Left colon (tissue), 2 donors: Measurements from ENCODE around the gene RNASE12. TPM values are rescaled to one million over a fixed set of nuclear protein-coding genes. Genes with fewer than 3 reads are reported as not detected.

Experiments used
- ATAC-seq: fragments of 200-7000 bp; cut with Tn5 transposase; one replicate; pipeline ENCODE4 v1.9.1; 2020; ENCODE audit warnings: mild to moderate bottlenecking, moderate library complexity
- DNase-seq, 2 donors: peaks; one replicate each; pipeline ENCODE4 v3.0.0-alpha.2; 2020
- intact Hi-C, 2 donors: fragments of 100-400 bp; cut with DNase I in 1 of 2; cut with micrococcal nuclease in 1 of 2; formaldehyde crosslinking; loops; one replicate each; pipeline versions ENCODE4 v1.11.2 to v1.14.0; 2022; cut with DNase I, micrococcal nuclease
- total RNA-seq, 2 donors: library from RNA; stranded (reverse); fragmentation: NEBNext Ultra II Directional; extraction: Animal tissue kit (Norgen Biotek cat#: 25700); gene quantifications; one replicate each; pipeline ENCODE4 v1.2.1, GENCODE V29; 2021
- donor health status: DM: no; HTN: no; CAD: no.
- donor health status: DM: yes; HTN: yes; CAD: no.

The RNASE12 gene
- total RNA-seq, 2 donors from 2014 or later = not detected

DNA sequence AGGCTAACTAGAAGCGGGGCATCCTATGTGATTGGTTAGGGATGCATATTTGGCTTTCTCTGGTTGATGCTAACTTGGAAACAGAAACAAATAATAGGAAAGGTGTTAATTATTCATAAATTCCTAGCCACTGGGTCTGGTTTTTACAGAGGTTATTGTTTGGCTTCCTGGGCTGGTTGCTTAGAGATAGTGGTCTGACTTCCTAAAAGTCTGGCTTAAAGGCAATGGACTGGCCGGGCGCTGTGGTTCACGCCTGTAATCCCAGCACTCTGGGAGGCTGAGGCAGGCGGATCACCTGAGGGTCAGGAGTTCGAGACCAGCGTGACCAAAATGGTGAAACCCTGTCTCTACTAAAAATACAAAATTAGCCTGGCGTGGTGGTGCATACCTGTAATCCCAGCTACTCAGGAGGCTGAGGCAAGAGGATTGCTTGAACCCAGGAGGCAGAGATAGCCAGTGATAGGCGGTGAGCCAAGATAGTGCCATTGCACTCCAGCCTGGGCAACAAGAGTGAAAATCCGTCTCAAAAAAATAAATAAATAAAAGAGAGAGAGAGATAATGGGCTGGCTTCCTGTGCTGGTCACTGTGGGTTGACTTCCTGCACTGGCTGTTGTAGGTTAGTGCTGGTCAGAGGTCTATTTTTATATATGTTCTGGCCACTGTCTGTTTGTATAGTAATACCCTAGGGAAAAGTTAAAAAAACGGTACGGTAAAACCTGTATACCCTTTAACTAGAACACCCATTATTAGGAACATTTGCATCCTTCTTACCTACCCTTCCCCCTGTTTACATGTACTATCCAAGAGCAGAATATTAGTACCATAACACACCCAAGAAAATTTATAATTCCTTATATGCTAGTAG lies 26.2 kb upstream of the RNASE12 start:
- intact Hi-C loops = loop anchor here (10.0 kb wide), 2 partner anchors 67 to 357 kb away; partner anchors contain the start of genes ANG (in 1 of the 2) and RNASE4 (in 1 of the 2)
- no peak for ATAC-seq

DNA sequence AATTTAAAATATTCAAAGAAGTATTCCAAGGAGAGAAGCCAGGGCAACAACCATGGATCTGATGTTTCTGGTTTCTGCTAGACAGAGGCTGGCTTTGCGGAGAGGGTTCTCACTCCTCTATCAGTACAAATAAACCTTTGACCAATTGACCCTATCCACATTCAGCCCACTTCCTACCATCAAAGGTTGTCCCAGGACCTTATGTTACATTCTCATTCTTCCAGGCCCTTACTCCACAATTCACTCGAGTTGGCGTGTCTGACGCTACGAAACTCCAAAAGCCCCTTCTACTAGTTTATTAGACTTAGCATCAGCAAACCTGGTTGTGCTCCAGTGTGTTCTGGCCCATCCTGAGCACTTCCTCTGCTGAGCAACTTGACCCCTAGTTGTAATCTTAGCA lies 24.8 kb upstream of the RNASE12 start:
- intact Hi-C loops = loop anchor here (10.0 kb wide), 2 partner anchors 69 to 359 kb away; partner anchors contain the start of genes ANG (in 1 of the 2) and RNASE4 (in 1 of the 2)
- DNase-seq (no peak), ATAC-seq (no peak)

More for the DNA sequence above, 26.2 kb upstream of the RNASE12 start:
- DNase-seq = no peak

DNA sequence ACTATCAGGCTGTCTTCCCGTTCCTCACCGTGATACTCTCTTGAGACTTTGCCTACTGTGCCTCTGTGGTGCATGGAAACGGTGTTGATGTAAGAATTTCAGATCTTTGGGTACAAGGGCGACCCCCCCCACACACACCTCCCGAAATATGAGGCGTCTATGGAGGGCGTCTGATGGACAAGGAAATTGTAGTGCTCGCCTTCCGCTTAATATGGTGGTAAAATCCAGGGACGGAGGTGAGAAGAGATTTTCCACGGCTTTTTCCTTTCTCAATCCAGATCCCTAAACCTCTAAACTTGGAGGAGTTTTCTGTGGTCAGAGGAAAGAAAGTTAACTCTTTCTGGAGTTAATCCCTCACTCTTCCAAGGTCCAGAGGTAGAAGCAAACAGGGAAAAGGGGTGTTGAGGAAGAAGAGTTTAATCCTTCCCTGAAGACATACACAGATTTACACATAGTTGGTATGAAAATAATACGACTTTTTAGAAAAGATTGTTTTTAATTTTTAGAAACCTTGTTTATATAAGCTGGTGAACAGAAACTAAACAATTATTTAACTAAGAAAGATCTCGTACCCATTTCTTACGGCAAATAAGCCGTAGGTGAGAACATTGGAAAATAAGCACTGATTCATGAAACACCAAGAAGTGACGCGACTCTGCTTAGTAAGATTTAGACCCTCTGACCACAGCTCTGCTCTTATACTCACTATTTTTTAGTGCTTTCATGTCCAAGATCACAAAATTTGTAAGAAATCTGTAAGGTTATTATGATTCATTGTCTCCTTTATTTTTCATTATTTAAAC lies 23.1 kb upstream of the RNASE12 start:
- ATAC-seq (peak; percentile 19), DNase-seq (peak; percentile 32 to 51)
- intact Hi-C loops = loop anchor here (5.0 to 10.0 kb wide), 3 partner anchors 71 to 361 kb away; partner anchors contain the start of genes ANG (in 1 of the 2), PNP (in 1 of the 2) and RNASE4 (in 1 of the 2)

DNA sequence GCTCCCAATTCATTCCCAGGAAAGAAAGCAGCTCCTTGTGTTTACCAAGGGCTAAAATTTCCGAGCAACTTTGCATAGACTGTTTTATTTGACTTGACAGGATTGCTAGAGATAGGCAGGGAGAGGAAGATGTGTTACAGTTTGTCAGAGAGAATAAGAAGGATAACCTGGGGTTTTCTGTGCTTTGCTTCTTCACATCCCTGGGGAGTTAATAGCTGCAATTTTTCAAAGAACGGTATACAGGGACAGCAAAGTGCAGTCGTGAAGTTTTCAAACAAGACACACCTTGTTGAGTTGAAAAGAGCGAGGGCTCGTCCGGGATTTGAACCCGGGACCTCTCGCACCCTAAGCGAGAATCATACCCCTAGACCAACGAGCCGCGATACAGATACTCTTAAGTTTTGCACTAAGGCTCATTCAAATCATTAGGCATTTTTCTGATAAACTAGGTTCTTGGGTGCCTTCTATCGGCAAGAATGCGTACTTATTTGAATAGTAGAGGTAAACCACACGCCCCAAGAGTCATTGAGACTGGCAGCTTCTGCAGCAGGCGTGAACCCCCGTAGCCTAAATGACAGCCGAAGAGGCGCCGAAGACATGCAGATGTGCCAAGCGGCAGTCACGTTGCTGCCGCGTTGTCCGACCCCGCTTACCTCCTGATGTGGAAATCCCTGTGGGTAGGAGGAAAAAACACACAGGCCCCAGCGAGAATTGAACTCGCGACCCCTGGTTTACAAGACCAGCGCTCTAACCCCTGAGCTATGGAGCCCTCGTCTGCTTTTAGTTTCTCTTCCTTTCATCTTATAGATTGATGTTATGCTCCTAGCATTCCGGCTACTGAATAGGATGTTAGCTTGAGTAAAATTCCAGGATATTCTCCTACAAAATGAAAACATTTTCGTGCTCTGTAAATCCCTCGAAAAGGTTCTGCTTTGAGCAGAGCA lies 22.2 kb upstream of the RNASE12 start:
- intact Hi-C loops = loop anchor here (2.0 to 10.0 kb wide), 4 partner anchors 71 to 361 kb away; partner anchors contain the start of genes ANG (in 1 of the 2), PNP (in 1 of the 2) and RNASE4 (in 1 of the 2)
- DNase-seq = peak; percentile 76
- ATAC-seq = peak; percentile 72

DNA sequence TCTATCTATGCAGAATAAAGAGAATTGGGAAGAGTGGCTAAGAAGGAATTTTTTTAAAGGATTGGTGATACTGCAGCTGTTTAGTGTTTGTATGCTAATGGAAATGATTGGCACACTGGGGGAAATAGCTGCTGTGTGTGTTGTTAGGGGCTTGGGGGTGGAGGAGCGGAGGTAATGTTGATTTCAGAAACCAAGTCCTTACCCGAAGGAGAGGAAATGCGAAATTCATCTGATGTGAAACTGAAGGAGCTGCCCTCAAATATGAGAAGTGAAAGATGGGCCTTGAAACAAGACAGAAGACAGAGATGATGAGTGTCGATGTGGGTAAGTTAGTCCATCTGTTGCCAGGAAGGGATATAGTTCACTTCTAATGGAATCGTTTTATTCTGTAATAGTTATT lies 21.2 kb upstream of the RNASE12 start:
- no peak for ATAC-seq
- no peak for DNase-seq
- intact Hi-C loops = loop anchor here (2.0 to 10.0 kb wide), 4 partner anchors 72 to 362 kb away; partner anchors contain the start of genes ANG (in 1 of the 2), PNP (in 1 of the 2) and RNASE4 (in 1 of the 2)

DNA sequence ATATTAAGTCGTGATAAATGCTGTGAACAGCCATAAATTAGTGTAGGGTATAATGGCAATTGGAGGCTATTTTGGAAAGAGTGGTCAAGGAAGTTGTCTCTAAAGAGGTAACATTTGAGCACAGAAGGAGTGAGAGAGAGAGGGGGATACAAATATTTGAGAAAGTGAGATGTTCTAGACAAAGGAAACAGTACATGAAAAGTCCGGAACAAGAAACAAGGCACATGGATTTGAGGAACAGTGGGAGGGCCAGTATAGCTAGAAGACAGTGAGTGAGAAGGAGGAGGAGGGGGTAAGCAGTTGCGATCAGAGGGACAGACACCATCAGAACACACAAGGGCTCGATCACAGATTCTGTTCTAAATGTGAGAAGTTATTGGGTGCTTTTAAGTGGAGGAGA lies 20.1 kb upstream of the RNASE12 start:
- no peak for ATAC-seq
- intact Hi-C loops = loop anchor here (5.0 to 10.0 kb wide), 3 partner anchors 74 to 364 kb away; partner anchors contain the start of genes ANG (in 1 of the 2), PNP (in 1 of the 2) and RNASE4 (in 1 of the 2)
- no peak for DNase-seq

DNA sequence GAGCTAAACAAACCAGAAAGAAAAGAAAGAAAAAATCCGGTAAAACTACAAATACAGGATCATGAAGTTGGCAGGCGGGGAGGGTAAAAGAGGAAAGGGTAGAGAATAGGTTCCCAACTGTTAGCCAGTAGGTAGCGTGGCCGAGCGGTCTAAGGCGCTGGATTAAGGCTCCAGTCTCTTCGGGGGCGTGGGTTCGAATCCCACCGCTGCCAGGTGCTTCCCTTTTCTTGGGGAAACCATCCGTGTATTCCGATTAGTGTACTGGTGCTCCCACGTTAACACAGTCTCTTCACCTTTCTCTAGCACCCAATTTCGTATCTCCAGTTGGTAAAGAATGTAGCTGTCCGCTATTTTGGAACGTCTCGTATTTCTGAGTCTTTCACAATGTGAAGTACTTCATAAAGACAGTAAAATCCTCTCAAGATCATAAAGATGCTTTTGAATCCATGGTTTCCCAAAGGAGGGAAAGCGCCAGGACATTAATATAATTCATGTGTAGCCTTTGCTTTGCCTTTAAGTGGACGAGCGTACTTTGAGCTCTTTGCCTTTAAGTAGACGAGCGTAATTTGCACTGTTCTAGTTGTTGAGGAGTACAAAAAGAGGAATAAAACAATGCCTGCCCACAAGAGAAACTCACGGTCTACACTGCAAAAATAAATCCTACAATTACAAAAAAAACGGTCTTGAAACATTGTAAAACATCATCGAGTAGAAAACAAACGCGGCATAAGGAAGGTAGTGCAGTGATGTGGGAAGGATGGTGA lies 19.0 kb upstream of the RNASE12 start:
- DNase-seq (peak; percentile 71 to 83), ATAC-seq (peak; percentile 42)
- intact Hi-C loops = loop anchor here (5.0 to 10.0 kb wide), 3 partner anchors 75 to 365 kb away; partner anchors contain the start of genes ANG (in 1 of the 2), PNP (in 1 of the 2) and RNASE4 (in 1 of the 2)

DNA sequence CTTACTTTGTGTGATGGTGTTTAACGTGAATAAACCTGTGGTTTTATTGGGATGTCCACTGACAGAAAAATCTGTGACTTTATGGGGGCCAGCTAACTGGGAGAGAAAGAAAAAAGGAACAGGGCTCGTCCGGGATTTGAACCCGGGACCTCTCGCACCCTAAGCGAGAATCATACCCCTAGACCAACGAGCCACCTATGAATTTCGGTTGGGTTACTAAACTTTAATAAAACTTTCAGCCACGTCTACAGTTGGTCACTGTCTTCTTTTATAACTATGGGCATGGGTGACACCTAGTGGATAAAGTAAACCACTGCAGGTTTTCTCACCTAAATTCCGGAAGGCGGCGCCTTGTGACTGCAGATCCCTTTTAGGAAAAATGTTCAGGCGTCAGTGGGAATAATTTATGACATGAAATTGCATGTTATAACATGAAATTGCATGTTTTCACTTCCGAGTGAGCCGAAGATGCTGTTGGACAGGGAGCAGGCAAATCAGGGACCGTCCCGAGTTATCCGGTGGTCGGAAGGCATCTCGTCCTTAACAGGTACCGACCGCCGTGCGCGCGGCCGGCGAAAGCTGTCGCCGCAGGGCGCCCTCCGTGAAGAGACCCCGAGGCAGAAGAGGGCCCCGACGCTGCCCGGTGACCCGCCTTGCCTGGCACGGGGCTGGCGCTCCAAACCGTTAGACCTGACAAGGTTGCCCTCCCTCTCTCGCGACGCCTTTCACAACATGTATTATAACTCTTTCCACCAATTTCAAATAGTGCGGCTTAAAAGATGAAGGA lies 18.2 kb upstream of the RNASE12 start:
- DNase-seq (peak; percentile 33 to 66), ATAC-seq (peak; percentile 47)
- intact Hi-C loops = loop anchor here (5.0 to 10.0 kb wide), 5 partner anchors 75 to 365 kb away; partner anchors contain the start of genes ANG (in 1 of the 2), PNP (in 1 of the 2), RNASE4 (in 1 of the 2) and TEP1 (in 1 of the 2)

DNA sequence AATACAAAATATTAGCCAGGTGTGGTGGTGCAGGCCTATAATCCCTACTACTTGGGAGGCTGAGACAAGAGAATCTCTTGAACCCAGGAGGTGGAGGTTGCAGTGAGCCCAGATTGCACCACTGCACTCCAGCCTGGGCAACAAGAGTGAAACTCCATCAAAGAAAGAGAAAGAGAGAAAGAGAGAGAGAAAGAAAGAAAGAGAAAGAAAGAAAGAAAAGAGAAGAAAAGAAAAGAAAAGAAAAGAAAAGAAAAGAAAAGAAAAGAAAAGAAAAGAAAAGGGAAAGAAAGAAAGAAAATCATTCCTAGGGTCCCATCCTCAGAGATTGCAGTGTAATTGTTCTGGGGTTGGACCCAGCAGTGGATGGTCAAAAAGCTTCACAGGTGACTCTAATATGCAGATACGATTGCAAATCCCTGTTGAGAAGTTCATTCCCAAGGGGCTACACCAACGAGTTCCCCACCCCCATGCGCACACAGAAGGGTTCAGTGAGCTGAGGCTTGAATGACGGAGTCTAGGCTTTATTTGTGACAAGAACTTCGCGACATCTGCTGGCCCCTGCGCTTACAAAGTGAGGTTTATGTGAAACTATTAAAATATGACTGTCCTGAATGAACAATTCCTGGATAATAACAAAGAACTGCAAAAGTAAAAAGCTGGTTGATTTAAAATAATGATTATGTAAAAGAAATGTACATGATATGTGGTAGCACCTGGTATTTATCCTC lies 17.4 kb upstream of the RNASE12 start:
- intact Hi-C loops = loop anchor here in 1 of 2 donors (5.0 to 10.0 kb wide), 2 partner anchors 194 to 281 kb away; partner anchors contain the start of gene TEP1
- ATAC-seq (no peak), DNase-seq (no peak)

DNA sequence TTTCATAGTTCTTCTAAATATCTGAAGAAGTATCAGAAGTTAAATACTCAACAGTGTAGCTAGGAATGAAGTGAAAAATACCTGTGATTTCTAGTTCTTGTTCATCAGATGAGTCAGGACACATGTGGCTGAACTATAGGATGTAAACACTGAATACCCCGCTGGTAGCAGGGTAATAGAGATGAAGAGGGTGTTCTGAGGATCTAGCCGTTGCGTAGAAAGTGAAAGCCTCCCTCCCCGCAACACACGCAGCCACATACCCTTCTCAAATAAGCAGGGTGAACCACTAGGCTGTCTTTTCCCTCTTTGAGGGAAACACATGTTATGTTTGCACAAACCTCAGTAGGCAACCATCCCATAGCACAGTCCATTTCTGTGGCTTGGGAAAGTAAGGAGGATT lies 16.4 kb upstream of the RNASE12 start:
- DNase-seq (no peak), ATAC-seq (no peak)
- intact Hi-C loops = loop anchor here in 1 of 2 donors (5.0 to 10.0 kb wide), 2 partner anchors 193 to 280 kb away; partner anchors contain the start of gene TEP1

DNA sequence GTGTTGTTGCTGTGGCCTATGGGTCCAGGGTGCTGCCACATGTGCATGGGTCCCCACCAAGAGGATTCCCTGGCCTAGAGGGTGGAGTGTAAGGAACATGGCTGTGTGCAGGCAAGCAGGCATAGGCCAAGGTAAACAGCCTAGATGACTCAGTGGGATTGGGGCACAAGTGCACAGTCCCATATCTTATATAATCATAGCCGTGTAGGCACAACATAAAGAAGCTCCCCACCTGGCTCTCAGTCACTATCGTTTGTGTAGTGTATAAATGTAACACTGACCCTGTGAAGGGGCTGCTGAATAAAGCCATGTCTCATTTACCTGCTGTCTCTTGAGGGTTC lies 15.7 kb upstream of the RNASE12 start:
- ATAC-seq (no peak), DNase-seq (no peak)
- intact Hi-C loops = loop anchor here in 1 of 2 donors (5.0 to 10.0 kb wide), 2 partner anchors 192 to 280 kb away; partner anchors contain the start of gene TEP1

DNA sequence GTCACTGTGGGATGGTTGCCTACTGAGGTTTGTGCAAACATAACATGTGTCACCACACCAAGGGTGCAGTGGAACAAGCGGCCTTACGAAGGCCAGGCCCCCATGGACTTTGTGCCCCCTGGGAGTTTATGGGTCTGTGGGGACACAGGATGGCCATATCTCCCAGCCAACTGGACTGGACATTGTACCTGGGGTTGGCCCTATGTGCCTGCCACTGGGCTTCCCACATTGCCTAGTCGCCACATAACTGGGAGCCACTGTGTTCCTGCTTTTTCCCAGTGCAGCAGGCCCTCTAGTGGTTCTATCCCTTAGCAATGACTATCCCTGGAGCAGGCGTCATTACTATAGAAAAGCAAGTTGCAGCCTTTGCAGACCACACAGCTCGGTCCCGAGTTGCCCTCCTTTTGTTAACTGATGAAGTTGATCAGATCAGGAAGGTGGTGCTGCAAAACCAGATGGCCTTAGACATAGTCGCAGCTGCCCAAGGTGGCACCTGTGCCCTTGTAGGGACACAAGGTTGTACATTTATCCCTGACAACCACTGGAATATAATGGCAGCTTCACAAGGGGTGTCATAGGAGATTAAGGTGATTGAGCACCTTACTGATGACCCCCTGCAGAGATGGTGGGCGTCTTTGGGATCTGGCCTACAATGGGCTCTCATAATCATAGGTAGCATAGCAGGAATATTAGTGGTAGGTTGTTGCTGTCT lies 15.2 kb upstream of the RNASE12 start:
- ATAC-seq = peak; percentile 78
- DNase-seq = peak; percentile 47
- intact Hi-C loops = loop anchor here in 1 of 2 donors (5.0 to 10.0 kb wide), 2 partner anchors 192 to 279 kb away; partner anchors contain the start of gene TEP1

DNA sequence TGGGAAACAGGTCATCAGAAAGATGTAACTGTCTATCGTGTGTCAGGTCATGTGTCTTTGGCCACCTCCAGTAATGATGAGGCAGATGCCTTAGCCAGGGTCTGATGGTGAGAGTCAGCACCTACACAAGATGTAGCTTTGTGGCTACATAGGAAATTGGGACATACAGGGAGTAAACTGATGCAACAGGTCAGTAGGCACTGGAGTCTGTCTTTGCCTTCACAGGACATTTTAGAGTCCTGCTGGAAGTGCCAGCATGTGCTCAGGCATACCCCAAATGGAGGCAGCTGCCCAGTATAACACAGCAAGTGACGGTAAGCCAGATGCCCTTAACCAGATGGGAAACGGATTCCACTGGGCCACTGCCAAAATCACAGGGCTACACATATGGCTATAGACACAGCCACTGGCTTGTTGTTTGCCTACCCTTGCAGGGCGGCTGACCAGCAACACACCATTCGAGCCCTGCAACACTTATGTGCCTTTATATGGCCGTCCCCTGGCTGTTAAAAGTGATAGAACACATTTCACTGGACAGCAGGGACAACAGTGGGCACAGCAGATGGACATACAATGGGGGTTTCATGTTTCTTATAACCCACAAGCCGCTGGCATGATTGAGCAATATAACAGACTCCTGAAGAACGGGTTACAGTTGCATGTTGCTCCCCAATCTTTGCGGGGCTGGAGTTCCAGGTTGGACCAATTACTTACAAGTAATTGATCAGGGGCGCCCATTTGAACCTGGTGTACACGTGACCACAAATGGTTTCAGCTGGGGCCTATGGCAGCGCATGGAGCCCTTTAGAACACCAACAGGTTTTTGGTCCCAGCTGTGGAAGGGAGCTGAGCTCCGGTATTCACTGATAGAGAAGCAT lies 12.9 kb upstream of the RNASE12 start:
- ATAC-seq (no peak), DNase-seq (no peak)
- intact Hi-C loops = loop anchor here in 1 of 2 donors (10.0 kb wide), 1 partner anchor 189 kb away; the partner anchor contains the start of gene TEP1
